ENCODE results near the gene USP1. TPM values are rescaled to one million over a fixed set of nuclear protein-coding genes. Genes with fewer than 3 reads are reported as not detected.

The USP1 gene
- total RNA-seq, 2 experiments from 2014 or later = 69.6 to 96.6 TPM

- H3K4me3 ChIP-seq (ENCODE audit: low read depth, low read length, poor library complexity, severe bottlenecking) = peak overlapping the region; percentile 94
- H3K9me2 ChIP-seq (ENCODE audit: insufficient read depth, low read length) = no peaks in the 10 kb centered on the region
- BruUV-seq (replicated peaks) = no TSS peak
- peaks cover 84% of the 10 kb centered on the region for H3K79me2 ChIP-seq (ENCODE audit: insufficient read depth, low read depth, low read length)
- CTCF ChIA-PET (ENCODE audit: unreplicated experiment) = no interaction called here
- peaks cover 68% of the 10 kb centered on the region for H3K36me3 ChIP-seq (ENCODE audit: insufficient read depth, low read length)
- peaks cover 33% of the 10 kb centered on the region for H3K4me1 ChIP-seq (ENCODE audit: insufficient read depth, low read length, poor library complexity, severe bottlenecking)
- TF ChIP-seq CTCF (conservative IDR thresholded peaks at IDR 0.05; ENCODE audit: low read length) (0 out of 2 replicates have a peak, but pooled peaks have one; percentile 29), EZH2phosphoT487 (IDR thresholded peaks at IDR 0.05; ENCODE audit: borderline replicate concordance, low read depth, low read length) (no peak)
- POLR2A ChIA-PET = interaction anchor here (0.7 to 2.3 kb wide), 7 partner anchors 9 to 902 kb away, joined by 3 to 11 read pairs (median 6); no protein-coding TSS in a partner anchor
- peak; percentile 41 for DNase-seq (ENCODE audit: low spot score)
- H4K20me1 ChIP-seq (ENCODE audit: insufficient read depth, low read length) = peaks cover 48% of the 10 kb centered on the region
- intact Hi-C loops (cut with micrococcal nuclease; ENCODE audit: unreplicated experiment) = loop anchor here (5.0 kb wide), 6 partner anchors 247 to 1387 kb away; partner anchors contain the start of genes ALG6, DOCK7, EFCAB7 and ITGB3BP
- no peak overlapping the region for H3K27ac ChIP-seq (ENCODE audit: low read depth, low read length, poor library complexity, severe bottlenecking)
- H2AFZ ChIP-seq (ENCODE audit: low read length) = no peak overlapping the region
- H3K9me3 ChIP-seq (ENCODE audit: low read length) = no peaks in the 10 kb centered on the region
- H3K4me2 ChIP-seq (ENCODE audit: low read length) = peak overlapping the region; percentile 85
Measured at GRCh38 chr1:62439652-62440371, 3.0 kb downstream of the USP1 start.

GRCh38 chr1:62444701-62445100 is 7.9 kb downstream of the USP1 start:
- Histone ChIP-seq H3K9me2 (ENCODE audit: insufficient read depth, low read length) (no peaks in the 10 kb centered on the region), H3K36me3 (ENCODE audit: insufficient read depth, low read length) (peaks cover 98% of the 10 kb centered on the region), H3K4me3 (ENCODE audit: low read depth, low read length, poor library complexity, severe bottlenecking) (no peak overlapping the region), H2AFZ (ENCODE audit: low read length) (no peak overlapping the region), H3K4me1 (ENCODE audit: insufficient read depth, low read length, poor library complexity, severe bottlenecking) (peaks cover 22% of the 10 kb centered on the region), H3K9me3 (ENCODE audit: low read length) (no peaks in the 10 kb centered on the region), H3K79me2 (ENCODE audit: insufficient read depth, low read depth, low read length) (peaks cover 79% of the 10 kb centered on the region), H3K4me2 (ENCODE audit: low read length) (no peak overlapping the region), H3K27ac (ENCODE audit: low read depth, low read length, poor library complexity, severe bottlenecking) (no peak overlapping the region), H4K20me1 (ENCODE audit: insufficient read depth, low read length) (peaks cover 41% of the 10 kb centered on the region)
- intact Hi-C loops (cut with micrococcal nuclease; ENCODE audit: unreplicated experiment) = no loop called here
- no peak for TF ChIP-seq CTCF (conservative IDR thresholded peaks at IDR 0.05; ENCODE audit: low read length)
- TF ChIP-seq EZH2phosphoT487 (IDR thresholded peaks at IDR 0.05; ENCODE audit: borderline replicate concordance, low read depth, low read length) = no peak
- DNase-seq (ENCODE audit: low spot score) = no peak
- no TSS peak for BruUV-seq (replicated peaks)
- POLR2A ChIA-PET = interaction anchor here (1.2 kb wide), 1 partner anchor 10 kb away, joined by 5 read pairs; no protein-coding TSS in a partner anchor
- CTCF ChIA-PET (ENCODE audit: unreplicated experiment) = no interaction called here
